Ectodermal cell (in vitro differentiated cells): ENCODE results near the gene GP1BA.

Experiments used
- H3K27ac ChIP-seq: 2 replicates; pipeline ENCODE4 v1.7.0; 2013; ENCODE audit warnings: mild to moderate bottlenecking, low read depth, low read length; ENCODE audit not compliant: insufficient read depth, poor library complexity, severe bottlenecking
- H3K27me3 ChIP-seq: 2 replicates; pipeline ENCODE4 v1.7.0; 2013; ENCODE audit warnings: mild to moderate bottlenecking, low read length; ENCODE audit not compliant: insufficient read depth, control insufficient read depth, poor library complexity, severe bottlenecking
- H3K36me3 ChIP-seq: one replicate; pipeline ENCODE4 v1.7.0; 2013; ENCODE audit warnings: low read length; ENCODE audit not compliant: control insufficient read depth, insufficient read depth
- H3K4me1 ChIP-seq: one replicate; pipeline ENCODE4 v1.7.0; 2013; ENCODE audit warnings: low read length; ENCODE audit not compliant: control insufficient read depth, insufficient read depth
- H3K4me3 ChIP-seq: 2 replicates; pipeline ENCODE4 v1.7.0; 2013; ENCODE audit warnings: low read depth, low read length, control low read depth; ENCODE audit not compliant: insufficient read depth
- H3K9me3 ChIP-seq: 2 replicates; pipeline ENCODE4 v1.7.0; 2013; ENCODE audit warnings: mild to moderate bottlenecking, low read length, moderate library complexity; ENCODE audit not compliant: control insufficient read depth
- WGBS, 2 experiments: methylation state at CpG; one replicate each; pipeline ENCODE4 v1.1.7; 2013; ENCODE audit warnings: missing lambda C conversion rate in 2 of 2; 5-methylcytosine and 5-hydroxymethylcytosine counted together

Gene GP1BA

DNA sequence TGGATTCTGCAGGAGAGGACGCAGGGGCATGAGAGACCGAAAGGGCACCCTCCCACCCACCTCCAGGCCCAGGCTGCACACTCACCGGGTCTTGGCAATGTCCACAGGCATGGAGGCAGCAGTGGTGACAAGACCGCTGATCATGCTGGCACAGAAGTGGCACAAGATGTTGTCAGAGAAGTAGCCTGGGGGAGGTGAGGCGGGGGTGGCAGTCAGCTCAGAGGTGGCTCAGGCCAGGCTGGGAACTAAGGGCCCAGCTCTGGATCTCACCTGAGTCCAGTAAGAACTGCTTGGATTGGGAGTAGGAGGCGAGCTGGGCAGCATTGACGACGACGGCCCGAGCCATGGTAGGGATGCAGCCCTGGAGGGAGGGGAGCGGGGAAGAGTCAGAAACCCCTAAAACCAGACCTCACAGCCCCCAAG is 6.0 kb downstream of the GP1BA start:
- H3K9me3 ChIP-seq: no peaks in the 10 kb centered on the region
- peaks cover 20% of the 10 kb centered on the region for H3K36me3 ChIP-seq
- H3K4me3 ChIP-seq: no peak overlapping the region
- H3K27me3 ChIP-seq: no peaks in the 10 kb centered on the region
- WGBS, 2 experiments: 94 to 97% methylated on average over 11 of the region's 11 CpGs
- H3K27ac ChIP-seq: no peak overlapping the region
- peaks cover 15% of the 10 kb centered on the region for H3K4me1 ChIP-seq

DNA sequence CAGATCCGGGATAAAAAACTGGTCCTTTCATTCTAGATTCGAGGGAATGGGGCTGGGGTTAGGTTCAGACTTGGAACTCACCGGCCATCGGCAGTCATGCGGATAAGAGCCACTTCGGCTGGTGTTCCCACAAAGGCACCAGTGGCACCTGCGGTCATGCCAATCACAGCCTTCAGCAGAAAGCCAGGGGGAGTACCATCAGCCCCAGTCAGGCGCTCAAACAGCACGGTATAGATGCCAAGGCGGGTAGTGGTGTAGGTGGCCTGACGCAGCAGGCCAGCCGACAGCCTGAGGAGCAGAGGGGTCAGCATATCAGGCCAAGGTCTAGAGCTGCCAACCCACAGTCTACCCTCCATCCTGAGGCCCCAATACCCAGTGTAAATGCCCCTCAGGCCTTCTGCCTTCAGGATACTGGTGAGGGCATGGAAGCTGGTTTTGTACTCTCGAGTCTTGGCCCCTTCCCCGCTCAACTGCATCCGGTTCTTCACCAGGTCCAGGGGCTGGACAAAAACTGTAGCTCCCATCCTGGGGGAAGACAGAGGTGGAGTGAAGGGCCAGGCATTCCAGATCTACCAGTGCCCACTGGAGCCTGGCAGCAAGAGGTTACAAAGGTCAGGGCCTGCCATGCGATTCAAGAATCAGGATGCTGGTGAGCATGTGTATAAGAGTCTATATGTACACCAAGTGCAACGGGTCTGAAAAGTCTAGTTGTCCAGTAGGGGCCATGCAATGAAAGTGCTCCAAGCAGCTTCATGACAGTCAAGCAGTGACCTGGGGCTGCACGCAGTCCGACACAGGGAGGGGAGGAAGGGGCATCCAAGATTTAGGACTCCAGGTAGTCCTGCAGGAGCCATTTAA is 6.8 kb downstream of the GP1BA start:
- no peaks in the 10 kb centered on the region for H3K27me3 ChIP-seq
- peak overlapping the region; percentile 92 for H3K4me3 ChIP-seq
- H3K9me3 ChIP-seq: no peaks in the 10 kb centered on the region
- WGBS, 2 experiments: 73 to 75% methylated on average over 19 of the region's 19 CpGs
- peaks cover 15% of the 10 kb centered on the region for H3K4me1 ChIP-seq
- H3K27ac ChIP-seq: peak overlapping the region; percentile 89
- H3K36me3 ChIP-seq: peaks cover 26% of the 10 kb centered on the region

DNA sequence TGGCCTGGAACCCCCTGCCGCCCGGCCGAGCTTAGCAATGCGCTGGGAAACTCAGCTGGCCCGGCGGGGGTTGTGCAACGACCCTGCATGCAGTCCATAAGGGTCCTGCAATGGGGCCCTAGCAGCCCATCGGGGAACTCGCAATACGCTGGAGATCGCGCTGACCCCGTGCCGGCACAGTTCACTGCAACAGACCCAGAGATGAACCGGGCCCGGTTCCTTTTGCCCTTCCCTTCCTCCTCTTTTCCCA is 7.4 kb downstream of the GP1BA start:
- Histone ChIP-seq H3K4me3 (peak overlapping the region; percentile 92), H3K27ac (peak overlapping the region; percentile 89), H3K36me3 (peaks cover 26% of the 10 kb centered on the region), H3K4me1 (peaks cover 15% of the 10 kb centered on the region), H3K27me3 (no peaks in the 10 kb centered on the region), H3K9me3 (no peaks in the 10 kb centered on the region)
- WGBS, 2 experiments: 0 to 1% methylated on average over 16 of the region's 16 CpGs

DNA sequence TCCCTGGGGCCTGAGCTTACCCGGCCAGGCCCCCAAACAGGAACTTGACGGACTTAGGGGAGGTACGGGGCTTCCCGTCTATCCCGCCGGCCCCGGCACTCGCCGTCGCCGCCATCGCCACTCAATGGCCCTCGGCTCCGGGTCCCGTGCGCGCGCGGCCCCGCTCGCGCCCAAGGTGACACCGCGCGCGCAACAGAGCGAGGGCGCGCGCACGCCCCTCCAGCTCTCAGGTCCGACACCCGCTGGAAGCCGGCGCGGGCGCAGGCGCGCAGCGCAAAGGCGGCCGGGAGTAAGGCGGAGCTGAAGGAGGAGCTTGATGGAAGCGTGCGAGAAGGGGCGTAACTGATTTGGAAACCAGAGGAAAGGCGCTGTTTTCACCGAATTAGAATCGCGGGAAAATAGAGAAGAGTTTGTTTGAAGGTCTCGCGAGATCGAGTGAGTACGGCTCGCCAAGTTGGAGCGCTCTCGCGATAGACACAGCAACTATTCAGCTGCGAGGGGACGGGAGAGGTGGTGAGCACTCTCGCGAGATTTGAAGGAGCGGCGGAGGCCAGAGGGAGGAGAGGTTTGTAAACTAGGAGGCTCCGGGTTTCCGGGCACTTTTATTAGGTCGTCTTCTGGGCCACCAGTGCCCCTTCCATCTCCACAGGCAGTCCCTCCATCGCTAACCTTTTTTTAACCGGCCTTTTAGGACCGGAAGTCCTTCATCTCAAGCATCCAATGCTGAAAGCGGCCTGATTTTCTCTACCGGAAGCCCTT is 7.9 kb downstream of the GP1BA start, which contains the start of the genes RNF167 and SLC25A11:
TSS of gene RNF167 (plus strand) at position 473 of the 759 bp plus-strand sequence. CDS start 642 bp downstream, outside the sequence.
TSS of gene SLC25A11 (minus strand) at position 251 of the 759 bp plus-strand sequence. CDS start at position 115, 136 bp downstream.
- peaks cover 31% of the 10 kb centered on the region for H3K36me3 ChIP-seq

DNA sequence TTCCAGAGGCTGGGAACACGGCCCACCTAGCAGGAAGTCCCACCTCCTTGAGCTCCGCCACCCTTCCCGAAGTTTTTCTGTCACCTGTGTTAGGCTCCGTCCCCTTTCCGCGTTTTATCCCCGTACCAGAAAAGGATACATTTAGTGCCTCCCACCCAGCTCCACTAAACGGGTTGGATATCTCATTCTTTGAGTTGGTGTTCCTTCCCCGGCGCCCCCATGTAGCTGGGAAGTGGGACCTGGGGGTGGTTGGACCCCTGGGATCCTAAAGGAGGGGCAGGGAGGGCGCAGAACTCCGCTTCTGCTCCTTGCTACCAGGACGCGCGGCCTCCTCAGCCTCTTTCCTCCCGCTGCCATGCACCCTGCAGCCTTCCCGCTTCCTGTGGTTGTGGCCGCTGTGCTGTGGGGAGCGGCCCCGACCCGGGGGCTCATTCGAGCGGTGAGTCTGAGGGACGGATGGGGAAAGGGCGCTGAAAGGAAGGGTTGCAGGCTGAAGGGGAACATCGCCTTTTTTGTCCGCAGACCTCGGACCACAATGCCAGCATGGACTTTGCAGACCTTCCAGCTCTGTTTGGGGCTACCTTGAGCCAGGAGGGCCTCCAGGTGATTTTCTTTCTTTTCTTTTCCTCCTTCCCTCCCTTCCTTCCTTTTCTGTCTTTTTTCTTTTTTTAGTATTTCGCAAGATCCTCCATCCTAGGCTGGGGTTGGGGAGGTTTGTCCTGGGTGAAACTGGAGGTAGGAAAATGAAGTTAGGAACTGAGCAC is 8.7 kb downstream of the GP1BA start:
- H3K36me3 ChIP-seq: peaks cover 38% of the 10 kb centered on the region
- H3K27ac ChIP-seq: peak overlapping the region; percentile 89
- WGBS, 2 experiments: 2% methylated on average over 29 of the region's 29 CpGs
- H3K4me3 ChIP-seq: peak overlapping the region; percentile 92
- H3K27me3 ChIP-seq: no peaks in the 10 kb centered on the region
- H3K4me1 ChIP-seq: peaks cover 15% of the 10 kb centered on the region
- no peaks in the 10 kb centered on the region for H3K9me3 ChIP-seq

More for the DNA sequence above, 7.9 kb downstream of the GP1BA start, which contains the start of the genes RNF167 and SLC25A11:
- Histone ChIP-seq H3K4me1 (peaks cover 15% of the 10 kb centered on the region), H3K27me3 (no peaks in the 10 kb centered on the region), H3K27ac (peak within 1 kb of the TSS; percentile 89), H3K9me3 (no peaks in the 10 kb centered on the region), H3K4me3 (peak within 1 kb of the TSS; percentile 92)
- WGBS, 2 experiments: 0% methylated on average over 72 of the region's 72 CpGs

DNA sequence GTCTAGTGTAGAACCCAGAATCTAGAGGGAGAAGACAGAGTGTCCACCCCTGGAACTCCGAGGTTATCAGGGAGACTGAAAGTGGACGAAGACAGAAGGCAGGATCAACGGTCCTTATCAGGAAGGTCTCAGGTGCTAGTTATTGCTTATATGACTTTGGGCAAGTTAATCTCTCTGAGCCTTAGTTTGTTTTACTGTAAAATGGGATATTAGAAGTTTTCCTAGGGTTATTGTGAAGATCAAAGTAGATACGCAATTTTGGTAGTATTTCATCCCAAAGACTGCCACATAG is 9.2 kb downstream of the GP1BA start:
- 82 to 84% methylated on average over 4 of the region's 4 CpGs for WGBS, 2 experiments
- H3K27ac ChIP-seq: no peak overlapping the region

DNA sequence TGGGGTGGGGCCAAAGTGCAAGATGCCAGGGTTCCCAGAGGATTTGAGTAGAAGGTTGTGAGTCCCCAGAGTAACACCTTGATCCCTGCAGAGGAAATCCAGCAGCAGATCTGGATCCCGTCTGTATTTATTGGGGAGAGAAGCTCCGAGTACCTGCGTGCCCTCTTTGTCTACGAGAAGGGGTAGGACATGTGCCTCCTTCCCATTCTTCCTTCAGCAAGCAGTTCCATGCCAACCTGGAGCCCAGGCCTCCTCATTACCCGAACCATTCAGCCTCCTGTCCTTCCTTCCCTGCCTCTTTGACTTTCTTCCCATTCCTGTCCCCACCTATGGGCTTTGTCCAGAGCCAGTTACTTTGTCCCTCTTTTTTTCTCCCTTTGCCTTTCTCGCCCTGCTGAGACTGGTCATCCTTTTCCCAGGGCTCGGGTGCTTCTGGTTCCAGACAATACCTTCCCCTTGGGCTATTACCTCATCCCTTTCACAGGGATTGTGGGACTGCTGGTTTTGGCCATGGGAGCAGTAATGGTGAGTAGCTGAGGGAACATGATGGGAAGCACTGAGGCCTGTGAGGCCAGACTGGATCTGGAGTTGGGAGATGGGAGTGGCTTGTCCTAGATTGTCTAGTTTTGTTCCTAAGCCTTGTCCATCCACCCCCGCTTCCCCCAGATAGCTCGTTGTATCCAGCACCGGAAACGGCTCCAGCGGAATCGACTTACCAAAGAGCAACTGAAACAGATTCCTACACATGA is 10.9 kb downstream of the GP1BA start:
- H3K4me1 ChIP-seq: peaks cover 24% of the 10 kb centered on the region
- no peaks in the 10 kb centered on the region for H3K27me3 ChIP-seq
- no peaks in the 10 kb centered on the region for H3K9me3 ChIP-seq
- H3K4me3 ChIP-seq: no peak overlapping the region
- no peak overlapping the region for H3K27ac ChIP-seq
- peaks cover 29% of the 10 kb centered on the region for H3K36me3 ChIP-seq
- 95 to 96% methylated on average over 13 of the region's 13 CpGs for WGBS, 2 experiments

More for the DNA sequence above, 9.2 kb downstream of the GP1BA start:
- H3K4me3 ChIP-seq: peak overlapping the region; percentile 92
- no peaks in the 10 kb centered on the region for H3K9me3 ChIP-seq
- peaks cover 38% of the 10 kb centered on the region for H3K36me3 ChIP-seq
- H3K27me3 ChIP-seq: no peaks in the 10 kb centered on the region
- H3K4me1 ChIP-seq: peaks cover 17% of the 10 kb centered on the region

DNA sequence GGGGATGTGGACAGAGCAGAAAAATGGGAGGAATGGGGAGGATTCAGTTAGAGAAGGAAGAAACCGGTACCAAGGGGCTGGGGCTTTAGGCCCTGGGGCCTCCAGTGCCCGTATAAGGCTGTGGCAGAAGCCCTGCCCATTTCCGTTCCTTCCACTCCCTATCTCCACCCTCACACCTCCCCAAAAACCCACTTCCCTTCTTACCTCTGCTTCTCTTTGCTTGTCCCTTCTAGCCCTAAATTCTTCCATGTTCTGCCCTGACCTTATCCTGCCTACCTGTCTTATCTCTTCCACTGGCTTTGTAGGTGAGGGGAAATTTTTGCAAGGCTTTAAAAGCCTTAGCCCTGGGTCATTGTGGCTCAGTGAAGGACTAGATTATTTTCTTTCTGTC is 12.1 kb downstream of the GP1BA start:
- Histone ChIP-seq H3K4me1 (peaks cover 16% of the 10 kb centered on the region), H3K36me3 (peaks cover 29% of the 10 kb centered on the region), H3K27me3 (no peaks in the 10 kb centered on the region), H3K4me3 (no peak overlapping the region), H3K9me3 (no peaks in the 10 kb centered on the region), H3K27ac (no peak overlapping the region)
- 84 to 90% methylated on average over 3 of the region's 3 CpGs for WGBS, 2 experiments

DNA sequence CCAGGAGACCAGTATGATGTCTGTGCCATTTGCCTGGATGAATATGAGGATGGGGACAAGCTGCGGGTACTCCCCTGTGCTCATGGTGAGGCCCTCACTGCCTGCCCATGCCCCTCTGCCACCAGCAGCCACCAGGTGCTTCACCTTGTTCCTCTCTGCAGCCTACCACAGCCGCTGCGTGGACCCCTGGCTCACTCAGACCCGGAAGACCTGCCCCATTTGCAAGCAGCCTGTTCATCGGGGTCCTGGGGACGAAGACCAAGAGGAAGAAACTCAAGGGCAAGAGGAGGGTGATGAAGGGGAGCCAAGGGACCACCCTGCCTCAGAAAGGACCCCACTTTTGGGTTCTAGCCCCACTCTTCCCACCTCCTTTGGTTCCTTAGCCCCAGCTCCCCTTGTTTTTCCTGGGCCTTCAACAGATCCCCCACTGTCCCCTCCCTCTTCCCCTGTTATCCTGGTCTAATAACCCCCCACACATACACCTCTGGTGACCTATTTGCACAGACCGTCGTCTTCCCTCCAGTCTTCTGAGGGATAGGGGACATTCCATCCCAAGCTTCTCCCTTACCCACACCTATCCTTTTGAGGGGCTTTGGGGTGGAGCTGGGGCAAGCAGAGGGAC is 12.6 kb downstream of the GP1BA start:
- Histone ChIP-seq H3K4me1 (peaks cover 16% of the 10 kb centered on the region), H3K27me3 (no peaks in the 10 kb centered on the region), H3K36me3 (peaks cover 29% of the 10 kb centered on the region), H3K9me3 (no peaks in the 10 kb centered on the region), H3K4me3 (no peak overlapping the region), H3K27ac (no peak overlapping the region)
- 93 to 94% methylated on average over 8 of the region's 8 CpGs for WGBS, 2 experiments
